GM12878 (cell line): ENCODE measurements around the gene ZNF568. TPM values are rescaled to one million over a fixed set of nuclear protein-coding genes. Genes with fewer than 3 reads are reported as not detected.

Experiments used
- polyA plus RNA-seq, 11 experiments: library from polyadenylated mRNA; depleted of rRNA in 4 of 11; unstranded in 6 of 11; stranded (reverse) in 5 of 11; fragments of >200 nt; fragmentation: Nextera tagmentation in 4 of 11; fragmentation: Illumina TruSeq in 1 of 11; extraction: Ambion mirVana in 4 of 11; extraction: Trizol in 1 of 11; gene quantifications; 1 replicate in 1 of 11; 2 replicates in 10 of 11; pipeline versions ENCODE4 v1.2.1 to v1.2.3, GENCODE V29; 2011 to 2016; ENCODE audit warnings: inconsistent platforms in 2 of 11, missing spikeins in 2 of 11, low read depth in 1 of 11
- total RNA-seq, 4 experiments: library from RNA; depleted of rRNA in 3 of 4; stranded (reverse); fragments of >200 nt in 3 of 4; fragmentation: Illumina TruSeq in 1 of 4; extraction: Trizol in 1 of 4; gene quantifications; 2 replicates each; pipeline versions ENCODE4 v1.2.1 to v1.2.3, GENCODE V29; 2013 to 2021

Gene ZNF568
- total and polyA plus RNA-seq, 10 of the 15 experiments (the other 5 are each of a cell fraction or from before 2014, with no cell fraction given): 0.16 to 0.77 (median 0.27) TPM

Other genes with a start within 250 kb of the ZNF568 start
- gene ZNF461, start 249.5 kb upstream of the ZNF568 start, total RNA-seq (2014; rRNA removed): 2.1 and 2.6 TPM in 2 replicates
- 3.5 and 3.6 TPM in 2 replicates for gene ZNF461, start 249.5 kb upstream of the ZNF568 start, total RNA-seq (2014; rRNA removed; fragmentation: Illumina TruSeq; extraction: Trizol)
- gene ZNF461, start 249.5 kb upstream of the ZNF568 start, total RNA-seq (2021): 2.8 and 3.0 TPM in 2 replicates
- gene ZNF461, start 249.5 kb upstream of the ZNF568 start, polyA plus RNA-seq (2011; rRNA removed): 4.5 and 5.1 TPM in 2 replicates
- 2.2 TPM in 2 replicates for gene ZNF461, start 249.5 kb upstream of the ZNF568 start, polyA plus RNA-seq (2014; fragmentation: Illumina TruSeq; extraction: Trizol)
- gene ZNF461, start 249.5 kb upstream of the ZNF568 start, polyA plus RNA-seq (2014; fragmentation: Nextera tagmentation; extraction: Ambion mirVana): 1 to 10 TPM; 1.2 to 1.3 TPM
- 2.0 and 4.0 TPM in 2 replicates for gene ZNF461, start 249.5 kb upstream of the ZNF568 start, polyA plus RNA-seq (2014; rRNA removed)
- gene ZNF461, start 249.5 kb upstream of the ZNF568 start, polyA plus RNA-seq (2016; fragmentation: Nextera tagmentation; extraction: Ambion mirVana): 1 to 10 TPM; 1.8 to 2.2 TPM
- gene ZNF567, start 228.7 kb upstream of the ZNF568 start, total RNA-seq (2014; rRNA removed): 4.9 and 7.0 TPM in 2 replicates
- 10.4 and 12.2 TPM in 2 replicates for gene ZNF567, start 228.7 kb upstream of the ZNF568 start, total RNA-seq (2014; rRNA removed; fragmentation: Illumina TruSeq; extraction: Trizol)
- gene ZNF567, start 228.7 kb upstream of the ZNF568 start, total RNA-seq (2021): 5.4 TPM in 2 replicates
- 11.9 and 18.1 TPM in 2 replicates for gene ZNF567, start 228.7 kb upstream of the ZNF568 start, polyA plus RNA-seq (2011; rRNA removed)
- 9.7 and 16.6 TPM in 2 replicates for gene ZNF567, start 228.7 kb upstream of the ZNF568 start, polyA plus RNA-seq (2014; fragmentation: Illumina TruSeq; extraction: Trizol)
- 10 to 100 TPM in 1 of 2 experiments, 1 to 10 TPM in 1; 8.8 to 11.5 TPM for gene ZNF567, start 228.7 kb upstream of the ZNF568 start, polyA plus RNA-seq (2014; fragmentation: Nextera tagmentation; extraction: Ambion mirVana)
- 5.3 and 6.2 TPM in 2 replicates for gene ZNF567, start 228.7 kb upstream of the ZNF568 start, polyA plus RNA-seq (2014; rRNA removed)
- gene ZNF567, start 228.7 kb upstream of the ZNF568 start, polyA plus RNA-seq (2016; fragmentation: Nextera tagmentation; extraction: Ambion mirVana): 1 to 10 TPM; 8.5 to 8.6 TPM
- gene ZNF850, start 143.5 kb upstream of the ZNF568 start, total RNA-seq (2014; rRNA removed): 3.4 and 4.1 TPM in 2 replicates
- gene ZNF850, start 143.5 kb upstream of the ZNF568 start, total RNA-seq (2014; rRNA removed; fragmentation: Illumina TruSeq; extraction: Trizol): 5.4 and 6.4 TPM in 2 replicates
- 4.5 and 6.1 TPM in 2 replicates for gene ZNF850, start 143.5 kb upstream of the ZNF568 start, total RNA-seq (2021)
- gene ZNF850, start 143.5 kb upstream of the ZNF568 start, polyA plus RNA-seq (2011; rRNA removed): 5.0 and 6.3 TPM in 2 replicates
- 1.6 and 2.2 TPM in 2 replicates for gene ZNF850, start 143.5 kb upstream of the ZNF568 start, polyA plus RNA-seq (2014; fragmentation: Illumina TruSeq; extraction: Trizol)
- gene ZNF850, start 143.5 kb upstream of the ZNF568 start, polyA plus RNA-seq (2014; fragmentation: Nextera tagmentation; extraction: Ambion mirVana): under 1 TPM; 0.44 to 0.63 TPM
- 1.7 and 2.9 TPM in 2 replicates for gene ZNF850, start 143.5 kb upstream of the ZNF568 start, polyA plus RNA-seq (2014; rRNA removed)
- 1 to 10 TPM; 1.7 to 2.2 TPM for gene ZNF850, start 143.5 kb upstream of the ZNF568 start, polyA plus RNA-seq (2016; fragmentation: Nextera tagmentation; extraction: Ambion mirVana)
- 3.1 and 3.2 TPM in 2 replicates for gene ZNF790, start 77.9 kb upstream of the ZNF568 start, total RNA-seq (2014; rRNA removed)
- 5.2 and 5.3 TPM in 2 replicates for gene ZNF790, start 77.9 kb upstream of the ZNF568 start, total RNA-seq (2014; rRNA removed; fragmentation: Illumina TruSeq; extraction: Trizol)
- 2.5 and 2.9 TPM in 2 replicates for gene ZNF790, start 77.9 kb upstream of the ZNF568 start, total RNA-seq (2021)
- 0.87 and 1.7 TPM in 2 replicates for gene ZNF790, start 77.9 kb upstream of the ZNF568 start, polyA plus RNA-seq (2011; rRNA removed)
- 2.7 and 3.7 TPM in 2 replicates for gene ZNF790, start 77.9 kb upstream of the ZNF568 start, polyA plus RNA-seq (2014; fragmentation: Illumina TruSeq; extraction: Trizol)
- 1 to 10 TPM; 1.6 to 2.5 TPM for gene ZNF790, start 77.9 kb upstream of the ZNF568 start, polyA plus RNA-seq (2014; fragmentation: Nextera tagmentation; extraction: Ambion mirVana)
- 1.6 and 2.1 TPM in 2 replicates for gene ZNF790, start 77.9 kb upstream of the ZNF568 start, polyA plus RNA-seq (2014; rRNA removed)
- gene ZNF790, start 77.9 kb upstream of the ZNF568 start, polyA plus RNA-seq (2016; fragmentation: Nextera tagmentation; extraction: Ambion mirVana): 1 to 10 TPM; 3.2 to 4.2 TPM
- gene ZNF345, start 65.5 kb upstream of the ZNF568 start, total RNA-seq (2014; rRNA removed): 1.3 and 1.9 TPM in 2 replicates
- 1.8 and 1.9 TPM in 2 replicates for gene ZNF345, start 65.5 kb upstream of the ZNF568 start, total RNA-seq (2014; rRNA removed; fragmentation: Illumina TruSeq; extraction: Trizol)
- 1.5 and 1.8 TPM in 2 replicates for gene ZNF345, start 65.5 kb upstream of the ZNF568 start, total RNA-seq (2021)
- 2.3 and 3.3 TPM in 2 replicates for gene ZNF345, start 65.5 kb upstream of the ZNF568 start, polyA plus RNA-seq (2011; rRNA removed)
- gene ZNF345, start 65.5 kb upstream of the ZNF568 start, polyA plus RNA-seq (2014; fragmentation: Illumina TruSeq; extraction: Trizol): 2.4 and 2.6 TPM in 2 replicates
- 1 to 10 TPM; 1.3 to 1.5 TPM for gene ZNF345, start 65.5 kb upstream of the ZNF568 start, polyA plus RNA-seq (2014; fragmentation: Nextera tagmentation; extraction: Ambion mirVana)
- 1.7 and 2.3 TPM in 2 replicates for gene ZNF345, start 65.5 kb upstream of the ZNF568 start, polyA plus RNA-seq (2014; rRNA removed)
- gene ZNF345, start 65.5 kb upstream of the ZNF568 start, polyA plus RNA-seq (2016; fragmentation: Nextera tagmentation; extraction: Ambion mirVana): 1 to 10 TPM; 2.1 to 3.0 TPM
- 0.34 and 0.54 TPM in 2 replicates for gene ZNF829, start within 50 bp of the ZNF568 start, total RNA-seq (2014; rRNA removed)
- gene ZNF829, start within 50 bp of the ZNF568 start, total RNA-seq (2014; rRNA removed; fragmentation: Illumina TruSeq; extraction: Trizol): 0.60 and 0.63 TPM in 2 replicates
- 0.23 and 0.32 TPM in 2 replicates for gene ZNF829, start within 50 bp of the ZNF568 start, total RNA-seq (2021)
- 0.08 and 0.12 TPM in 2 replicates for gene ZNF829, start within 50 bp of the ZNF568 start, polyA plus RNA-seq (2011; rRNA removed)
- 0.40 and 0.57 TPM in 2 replicates for gene ZNF829, start within 50 bp of the ZNF568 start, polyA plus RNA-seq (2014; fragmentation: Illumina TruSeq; extraction: Trizol)
- gene ZNF829, start within 50 bp of the ZNF568 start, polyA plus RNA-seq (2014; fragmentation: Nextera tagmentation; extraction: Ambion mirVana): under 1 TPM; 0.21 to 0.26 TPM
- 0.18 and 0.19 TPM in 2 replicates for gene ZNF829, start within 50 bp of the ZNF568 start, polyA plus RNA-seq (2014; rRNA removed)
- under 1 TPM; 0.13 to 0.14 TPM for gene ZNF829, start within 50 bp of the ZNF568 start, polyA plus RNA-seq (2016; fragmentation: Nextera tagmentation; extraction: Ambion mirVana)
- 6.3 and 7.1 TPM in 2 replicates for gene ZNF420, start 162.1 kb downstream of the ZNF568 start, total RNA-seq (2014; rRNA removed)
- gene ZNF420, start 162.1 kb downstream of the ZNF568 start, total RNA-seq (2014; rRNA removed; fragmentation: Illumina TruSeq; extraction: Trizol): 8.0 and 8.6 TPM in 2 replicates
- gene ZNF420, start 162.1 kb downstream of the ZNF568 start, total RNA-seq (2021): 5.8 and 7.9 TPM in 2 replicates
- gene ZNF420, start 162.1 kb downstream of the ZNF568 start, polyA plus RNA-seq (2011; rRNA removed): 6.4 and 13.8 TPM in 2 replicates
- 4.8 and 4.9 TPM in 2 replicates for gene ZNF420, start 162.1 kb downstream of the ZNF568 start, polyA plus RNA-seq (2014; fragmentation: Illumina TruSeq; extraction: Trizol)
- gene ZNF420, start 162.1 kb downstream of the ZNF568 start, polyA plus RNA-seq (2014; fragmentation: Nextera tagmentation; extraction: Ambion mirVana): 1 to 10 TPM; 6.4 to 7.8 TPM
- gene ZNF420, start 162.1 kb downstream of the ZNF568 start, polyA plus RNA-seq (2014; rRNA removed): 3.7 and 4.5 TPM in 2 replicates
- 10 to 100 TPM; 10.6 to 11.4 TPM for gene ZNF420, start 162.1 kb downstream of the ZNF568 start, polyA plus RNA-seq (2016; fragmentation: Nextera tagmentation; extraction: Ambion mirVana)